ENCODE data around the gene IL31RA.

DNA sequence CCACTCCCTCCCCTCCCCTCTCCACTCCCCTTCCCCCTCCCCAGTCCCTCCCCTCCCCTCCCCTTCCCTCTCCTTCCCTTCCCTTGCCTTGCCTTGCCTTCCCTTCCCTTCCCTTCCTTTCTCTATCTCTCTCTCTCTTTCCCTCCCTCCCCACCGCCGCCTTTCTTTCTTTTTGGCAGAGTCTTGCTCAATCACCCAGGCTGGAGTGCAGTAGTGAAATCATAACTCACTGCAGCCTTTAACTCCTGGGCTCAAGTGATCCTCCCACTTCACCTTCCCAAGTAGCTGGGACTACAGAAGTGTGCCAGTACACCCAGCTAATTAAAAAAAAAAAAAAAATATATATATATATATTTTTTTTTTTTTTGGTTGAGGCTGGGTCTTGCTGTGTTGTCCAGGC is 45.5 kb downstream of the IL31RA start:
- TF ChIP-seq SNAI2 (CRISPR knock-in tag; IDR thresholded peaks at IDR 0.05) (no peak), BACH2 (CRISPR knock-in tag; IDR thresholded peaks at IDR 0.05; ENCODE audit: borderline replicate concordance) (no peak), ISL1 (CRISPR knock-in tag; IDR thresholded peaks at IDR 0.05) (no peak), ZFP30 (CRISPR knock-in tag; IDR thresholded peaks at IDR 0.05) (no peak)
